GM12874 (cell line): ENCODE measurements around the gene IGSF8.

Experiments used
- CTCF ChIP-seq: IDR thresholded peaks from 2 replicates; pipeline ENCODE4 v1.5.1; 2011; ENCODE audit warnings: low read depth, mild to moderate bottlenecking, control low read depth, low read length, moderate library complexity; ENCODE audit not compliant: insufficient read depth

Gene IGSF8

DNA sequence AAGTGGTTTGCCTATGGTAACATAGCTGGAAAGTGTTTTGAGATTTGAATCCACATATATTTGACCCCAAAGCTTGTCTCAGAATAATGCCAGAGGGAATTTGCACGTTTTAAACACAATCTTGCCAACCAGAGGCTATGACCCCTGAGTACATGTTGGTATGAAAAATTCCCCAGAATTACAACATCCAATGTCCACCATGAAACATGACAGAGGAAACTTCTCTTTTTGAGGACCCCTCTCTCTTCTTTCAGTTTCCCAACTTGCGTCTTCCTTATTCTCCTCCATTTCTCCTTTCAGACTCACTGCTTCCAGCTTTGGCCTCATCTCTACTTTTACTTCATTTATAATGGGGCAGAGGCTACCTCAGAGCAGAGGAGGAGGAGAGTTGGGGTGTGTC, 22.6 kb downstream of the IGSF8 start:
- no peak for TF ChIP-seq CTCF

GRCh38 chr1:160074865-160075264, 23.6 kb downstream of the IGSF8 start:
- no peak for TF ChIP-seq CTCF

DNA sequence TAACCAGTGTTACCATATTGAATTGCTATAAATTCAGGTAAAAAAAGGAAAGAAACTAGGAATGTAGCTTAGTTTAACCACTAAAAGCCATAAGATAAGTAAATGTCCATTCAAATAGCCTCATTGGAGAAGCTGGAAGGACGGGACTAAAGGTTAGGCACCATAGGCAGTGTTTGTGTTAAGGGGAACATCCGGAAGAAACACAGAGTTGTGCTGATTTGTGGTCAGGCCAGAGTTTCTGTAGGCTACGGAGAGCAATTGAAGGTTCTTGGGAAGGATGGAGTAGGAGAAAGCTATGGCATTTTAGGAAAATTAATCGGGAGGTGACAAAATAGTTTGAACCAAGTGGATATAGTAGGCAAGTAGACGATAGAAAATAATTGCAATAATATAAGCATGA, 27.1 kb downstream of the IGSF8 start:
- TF ChIP-seq CTCF: no peak

- no peak for TF ChIP-seq CTCF
Observed at GRCh38 chr1:160070243-160071163, 27.9 kb downstream of the IGSF8 start.

DNA sequence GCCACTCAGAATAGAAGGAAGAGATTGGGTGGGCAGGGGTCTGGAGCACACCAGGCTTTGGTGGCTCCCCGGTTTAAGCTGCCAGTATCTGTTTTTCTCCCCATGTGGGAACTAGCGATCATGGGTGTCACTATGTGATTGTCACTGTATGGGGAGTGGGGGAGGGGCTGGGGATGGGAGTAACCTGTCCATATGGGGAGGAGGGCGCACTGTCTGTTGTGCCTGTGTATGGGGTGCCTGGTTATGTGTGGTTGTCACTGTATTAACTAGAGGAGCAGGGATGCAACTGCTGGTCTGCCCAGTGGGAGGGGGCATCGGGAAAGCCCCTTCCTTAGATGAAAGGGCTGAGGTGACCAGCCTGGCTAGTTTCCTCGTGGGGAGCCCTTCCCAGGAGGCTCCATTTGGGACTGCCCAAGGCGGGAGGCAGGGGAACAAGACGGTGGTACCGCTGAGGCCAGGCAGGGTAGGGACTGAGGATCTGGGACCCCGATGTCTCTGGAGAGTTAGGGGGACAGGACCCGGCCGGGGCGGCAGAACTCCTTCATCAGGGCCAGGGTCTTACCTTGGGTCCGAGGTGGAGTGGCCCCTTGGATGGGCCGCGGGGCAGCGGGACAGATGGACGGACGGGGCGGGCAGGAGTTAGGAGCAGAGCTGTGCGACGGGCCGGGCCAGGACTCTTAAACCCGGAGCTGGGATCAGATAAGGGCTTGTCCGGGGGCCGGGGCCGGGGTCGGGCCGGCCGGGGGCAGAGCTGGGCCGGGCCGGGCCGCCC, 28.8 kb downstream of the IGSF8 start, which contains the start of gene KCNJ10:
Gene KCNJ10 (minus strand): TSS at position 701 of the 772 bp plus-strand sequence. CDS start 27,628 bp downstream, outside the sequence.
- TF ChIP-seq CTCF: no peak

DNA sequence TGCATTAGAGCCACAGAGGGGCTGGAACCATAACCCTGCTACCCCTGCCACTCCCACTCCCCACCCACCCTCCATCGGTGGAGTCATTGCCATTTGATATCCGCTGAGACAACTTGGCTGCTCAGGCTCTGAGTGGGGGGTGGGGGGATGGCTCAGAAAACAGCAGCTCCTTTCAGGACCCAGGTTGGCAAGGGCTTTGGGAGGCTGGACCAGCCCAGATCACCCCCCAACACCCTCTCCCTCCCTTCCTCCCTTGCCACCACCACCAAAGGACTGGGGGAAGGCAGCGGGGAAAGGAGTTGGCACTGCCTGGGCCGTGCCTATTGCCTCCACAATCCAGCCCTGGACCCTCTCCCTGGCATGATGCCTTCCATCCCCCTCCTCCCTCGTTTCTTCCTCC, 30.2 kb downstream of the IGSF8 start:
- no peak for TF ChIP-seq CTCF
